Ovary (tissue), 3 donors: Measurements from ENCODE around the gene DSCAML1.

Source experiments
- CTCF ChIP-seq, 3 donors: fragments of 450-650 bp in 2 of 3; fragments of 200-600 bp in 1 of 3; IDR thresholded peaks; one replicate each; pipeline versions ENCODE4 v1.5.1 to v1.8.0; 2016 to 2022; ENCODE audit warnings: antibody characterized with exemption in 3 of 3, mild to moderate bottlenecking in 1 of 3
- POLR2A ChIP-seq: fragments of 450-650 bp; IDR thresholded peaks from one replicate; pipeline ENCODE4 v1.6.1; 2017; ENCODE audit warnings: antibody characterized with exemption, mild to moderate bottlenecking, moderate library complexity
- donor health status: DM: no; HTN: no; CAD: no.

- TF ChIP-seq CTCF (IDR thresholded peaks at IDR 0.05) (no peak), POLR2A (no peak)
Measured at GRCh38 chr11:117768506-117768905, 28.5 kb downstream of the DSCAML1 start.
